ENCODE results near the gene SLC7A7. TPM values are rescaled to one million over a fixed set of nuclear protein-coding genes. Genes with fewer than 3 reads are reported as not detected.
A peak's percentile ranks its signal among the peaks of the same experiment; 100 is the strongest.

SLC7A7 gene
- total and polyA plus RNA-seq, 2 of the 13 experiments (the other 11 are each of a cell fraction or from before 2014, with no cell fraction given), result 0.13 to 0.63 TPM

- peak; percentile 89 for TF ChIP-seq ZBED4 (CRISPR knock-in tag; IDR thresholded peaks at IDR 0.05; ENCODE audit: borderline replicate concordance)
- TF ChIP-seq GPN1 (CRISPR knock-in tag; IDR thresholded peaks at IDR 0.05; ENCODE audit: borderline replicate concordance), result peak; percentile 91; the same call in 1 of the 2 replicates
- TF ChIP-seq ZMYM2 (CRISPR knock-in tag; IDR thresholded peaks at IDR 0.05), result 0 out of 2 replicates have a peak, but pooled peaks have one; percentile 60
- TF ChIP-seq KLF16 (CRISPR knock-in tag; IDR thresholded peaks at IDR 0.05), result peak in 1 of 2 experiments; percentile 85; a peak in 2 of 4 replicates
- TF ChIP-seq ZNF577 (CRISPR knock-in tag; IDR thresholded peaks at IDR 0.05; ENCODE audit: borderline replicate concordance, low read depth), result no peak
- TF ChIP-seq ZNF782 (CRISPR knock-in tag; IDR thresholded peaks at IDR 0.05; ENCODE audit: borderline replicate concordance), result peak; percentile 97
- no peak for TF ChIP-seq E2F1 (CRISPR knock-in tag; IDR thresholded peaks at IDR 0.05)
- TF ChIP-seq ZNF839 (CRISPR knock-in tag; IDR thresholded peaks at IDR 0.05; ENCODE audit: borderline replicate concordance), result no peak; the same call in 1 of the 2 replicates
- peak; percentile 90; the same call in 1 of the 2 replicates for TF ChIP-seq CSRNP1 (CRISPR knock-in tag; IDR thresholded peaks at IDR 0.05)
- TF ChIP-seq ATF6 (CRISPR knock-in tag; conservative IDR thresholded peaks at IDR 0.05), result no peak
- TF ChIP-seq ZNF788 (CRISPR knock-in tag; IDR thresholded peaks at IDR 0.05; ENCODE audit: borderline replicate concordance), result peak; percentile 76; the same call in 1 of the 2 replicates
- peak; percentile 95; the same call in 1 of the 2 replicates for TF ChIP-seq EED (CRISPR knock-in tag; IDR thresholded peaks at IDR 0.05)
- no peak for TF ChIP-seq HNRNPUL1 (IDR thresholded peaks at IDR 0.05; ENCODE audit: low read depth, low read length)
- no peak; the same call in 1 of the 2 replicates for TF ChIP-seq DNMT3B (CRISPR knock-in tag; conservative IDR thresholded peaks at IDR 0.05)
- no peak for TF ChIP-seq CENPX (CRISPR knock-in tag; IDR thresholded peaks at IDR 0.05)
- peak; percentile 94 for TF ChIP-seq ZNF276 (CRISPR knock-in tag; IDR thresholded peaks at IDR 0.05; ENCODE audit: low read depth)
Measured at GRCh38 chr14:22852940-22853767, 37.9 kb upstream of the SLC7A7 start (continued).

Measured in HepG2 (cell line).